ENCODE measurements around the gene C16orf74.

The C16orf74 gene

GRCh38 chr16:85746460-85747215, 4.3 kb downstream of the C16orf74 start:
- peak; percentile 60 for DNase-seq (ENCODE audit: low spot score)

- DNase-seq (ENCODE audit: low spot score), result no peak
Observed at GRCh38 chr16:85738923-85739715, 11.8 kb downstream of the C16orf74 start.

- DNase-seq (ENCODE audit: low spot score), result no peak
Observed at GRCh38 chr16:85736921-85737320, 14.0 kb downstream of the C16orf74 start.

GRCh38 chr16:85735946-85736345, 14.9 kb downstream of the C16orf74 start:
- DNase-seq (ENCODE audit: low spot score), result no peak

- DNase-seq (ENCODE audit: low spot score), result no peak
Observed at GRCh38 chr16:85735225-85735635, 15.7 kb downstream of the C16orf74 start.

- no peak for DNase-seq (ENCODE audit: low spot score)
Observed at GRCh38 chr16:85734311-85735017, 16.4 kb downstream of the C16orf74 start.

- peak; percentile 26 for DNase-seq (ENCODE audit: low spot score)
Observed at GRCh38 chr16:85733839-85734170, 17.1 kb downstream of the C16orf74 start.

GRCh38 chr16:85733155-85733838, 17.6 kb downstream of the C16orf74 start:
- DNase-seq (ENCODE audit: low spot score), result no peak

GRCh38 chr16:85731179-85731578, 19.7 kb downstream of the C16orf74 start:
- no peak for DNase-seq (ENCODE audit: low spot score)

- no peak for DNase-seq (ENCODE audit: low spot score)
Observed at GRCh38 chr16:85730186-85730465, 20.8 kb downstream of the C16orf74 start.

GRCh38 chr16:85729452-85730185, 21.3 kb downstream of the C16orf74 start:
- no peak for DNase-seq (ENCODE audit: low spot score)

- no peak for DNase-seq (ENCODE audit: low spot score)
Observed at GRCh38 chr16:85728879-85729278, 22.0 kb downstream of the C16orf74 start.

- DNase-seq (ENCODE audit: low spot score), result no peak
Observed at GRCh38 chr16:85724936-85725335, 26.0 kb downstream of the C16orf74 start.

GRCh38 chr16:85724126-85724879, 26.6 kb downstream of the C16orf74 start:
- no peak for DNase-seq (ENCODE audit: low spot score)

- no peak for DNase-seq (ENCODE audit: low spot score)
Observed at GRCh38 chr16:85722128-85722893, 28.6 kb downstream of the C16orf74 start.

GRCh38 chr16:85720302-85720637, 30.6 kb downstream of the C16orf74 start:
- DNase-seq (ENCODE audit: low spot score), result no peak

- DNase-seq (ENCODE audit: low spot score), result no peak
Observed at GRCh38 chr16:85719605-85720301, 31.1 kb downstream of the C16orf74 start.

- peak; percentile 19 for DNase-seq (ENCODE audit: low spot score)
Observed at GRCh38 chr16:85718682-85719081, 32.2 kb downstream of the C16orf74 start.

GRCh38 chr16:85718153-85718477, 32.8 kb downstream of the C16orf74 start:
- no peak for DNase-seq (ENCODE audit: low spot score)
